MM.1S (cell line): ENCODE measurements around the gene LIPH.
A peak's percentile ranks its signal among the peaks of the same experiment; 100 is the strongest.

Experiments
- DNase-seq: peaks from one replicate; pipeline ENCODE4 v3.0.0-alpha.2; 2015
- H2AFZ ChIP-seq: fragments of 300-600 bp; sonication (generic); 2 replicates; pipeline ENCODE4 v1.6.0; 2016; ENCODE audit warnings: antibody characterized with exemption, low read length
- H3F3A ChIP-seq: fragments of 300-600 bp; sonication (generic); 2 replicates; pipeline ENCODE4 v1.6.1; 2016; ENCODE audit warnings: mild to moderate bottlenecking, antibody characterized with exemption, low read length, moderate library complexity, mixed read lengths; ENCODE audit not compliant: insufficient read depth
- H3K27ac ChIP-seq: fragments of 300-600 bp; sonication (generic); 2 replicates; pipeline ENCODE4 v1.5.1; 2016; ENCODE audit warnings: mild to moderate bottlenecking, low read length
- H3K27me3 ChIP-seq: fragments of 300-600 bp; sonication (generic); replicated peaks from 2 replicates; pipeline ENCODE4 v1.6.0; 2016; ENCODE audit warnings: low read length; ENCODE audit not compliant: insufficient read depth
- H3K36me3 ChIP-seq: fragments of 300-600 bp; sonication (generic); replicated peaks from 2 replicates; pipeline ENCODE4 v1.6.1; 2016; ENCODE audit warnings: mild to moderate bottlenecking, low read length, mixed read lengths; ENCODE audit not compliant: insufficient read depth
- H3K4me1 ChIP-seq: fragments of 300-600 bp; sonication (generic); 2 replicates; pipeline ENCODE4 v1.6.1; 2016; ENCODE audit warnings: low read length, mixed read lengths
- H3K4me2 ChIP-seq: fragments of 300-600 bp; sonication (generic); 2 replicates; pipeline ENCODE4 v1.6.0; 2016; ENCODE audit warnings: low read depth, low read length
- H3K4me3 ChIP-seq: fragments of 300-600 bp; sonication (generic); 2 replicates; pipeline ENCODE4 v1.5.1; 2016; ENCODE audit warnings: low read length, mixed read lengths
- H3K79me2 ChIP-seq: fragments of 300-600 bp; sonication (generic); 2 replicates; pipeline ENCODE4 v1.6.1; 2016; ENCODE audit warnings: mixed run types, low read length, mixed read lengths
- H3K9ac ChIP-seq: fragments of 300-600 bp; sonication (generic); 2 replicates; pipeline ENCODE4 v1.6.1; 2016; ENCODE audit warnings: low read length, mixed read lengths
- H3K9me2 ChIP-seq: fragments of 300-600 bp; sonication (generic); replicated peaks from 2 replicates; pipeline ENCODE4 v1.6.1; 2016; ENCODE audit warnings: mild to moderate bottlenecking, low read length, mixed read lengths; ENCODE audit not compliant: insufficient read depth
- H3K9me3 ChIP-seq: fragments of 300-600 bp; sonication (generic); replicated peaks from 2 replicates; pipeline ENCODE4 v1.6.1; 2016; ENCODE audit warnings: mild to moderate bottlenecking, low read length, mixed read lengths; ENCODE audit not compliant: insufficient read depth
- H4K20me1 ChIP-seq: fragments of 300-600 bp; sonication (generic); 2 replicates; pipeline ENCODE4 v1.6.1; 2016; ENCODE audit warnings: mild to moderate bottlenecking, low read length, moderate library complexity, mixed read lengths; ENCODE audit not compliant: insufficient read depth
- EZH2 ChIP-seq: fragments of 300-600 bp; sonication (generic); optimal IDR thresholded peaks from 2 replicates; pipeline ENCODE3; 2017; ENCODE audit warnings: low read depth, mild to moderate bottlenecking, antibody characterized with exemption, low read length, mixed read lengths
- EZH2phosphoT487 ChIP-seq: fragments of 300-600 bp; sonication (generic); IDR thresholded peaks from 2 replicates; pipeline ENCODE4 v1.6.1; 2018; ENCODE audit warnings: antibody characterized with exemption, low read length
- TF ChIP-seq, protein P1 (sequence below): fragments of 300-600 bp; sonication (generic); IDR thresholded peaks from 2 replicates; pipeline ENCODE4 v1.5.1; 2016; ENCODE audit warnings: antibody characterized with exemption, low read length, mixed read lengths

The LIPH gene

DNA sequence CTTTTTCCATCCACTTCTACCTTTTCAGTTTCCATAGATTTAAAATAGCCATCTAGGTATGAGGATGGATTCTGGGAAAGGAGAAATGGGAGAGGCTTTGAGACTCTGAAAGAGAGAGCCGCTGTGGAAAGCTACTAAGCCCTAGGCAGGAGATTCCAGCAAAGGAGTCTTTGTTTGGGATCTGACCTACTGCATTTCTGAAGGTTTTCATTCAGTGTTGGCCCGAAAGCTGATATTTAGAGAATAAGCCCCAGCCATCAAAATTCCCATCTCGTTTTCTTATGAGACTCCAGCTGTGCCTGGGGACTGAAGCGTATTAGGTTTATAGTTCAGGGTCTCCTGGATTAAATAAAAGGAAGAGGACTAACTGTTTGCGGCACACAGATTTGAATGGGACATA lies 19.5 kb downstream of the LIPH start:
- no peaks in the 10 kb centered on the region for H4K20me1 ChIP-seq
- no peak overlapping the region for H3K9ac ChIP-seq
- H3K36me3 ChIP-seq: no peaks in the 10 kb centered on the region
- H3K4me3 ChIP-seq: no peak overlapping the region
- peaks cover 20% of the 10 kb centered on the region for H3F3A ChIP-seq
- no peak for TF ChIP-seq EZH2phosphoT487
- TF ChIP-seq, protein P1, sequence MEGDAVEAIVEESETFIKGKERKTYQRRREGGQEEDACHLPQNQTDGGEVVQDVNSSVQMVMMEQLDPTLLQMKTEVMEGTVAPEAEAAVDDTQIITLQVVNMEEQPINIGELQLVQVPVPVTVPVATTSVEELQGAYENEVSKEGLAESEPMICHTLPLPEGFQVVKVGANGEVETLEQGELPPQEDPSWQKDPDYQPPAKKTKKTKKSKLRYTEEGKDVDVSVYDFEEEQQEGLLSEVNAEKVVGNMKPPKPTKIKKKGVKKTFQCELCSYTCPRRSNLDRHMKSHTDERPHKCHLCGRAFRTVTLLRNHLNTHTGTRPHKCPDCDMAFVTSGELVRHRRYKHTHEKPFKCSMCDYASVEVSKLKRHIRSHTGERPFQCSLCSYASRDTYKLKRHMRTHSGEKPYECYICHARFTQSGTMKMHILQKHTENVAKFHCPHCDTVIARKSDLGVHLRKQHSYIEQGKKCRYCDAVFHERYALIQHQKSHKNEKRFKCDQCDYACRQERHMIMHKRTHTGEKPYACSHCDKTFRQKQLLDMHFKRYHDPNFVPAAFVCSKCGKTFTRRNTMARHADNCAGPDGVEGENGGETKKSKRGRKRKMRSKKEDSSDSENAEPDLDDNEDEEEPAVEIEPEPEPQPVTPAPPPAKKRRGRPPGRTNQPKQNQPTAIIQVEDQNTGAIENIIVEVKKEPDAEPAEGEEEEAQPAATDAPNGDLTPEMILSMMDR: no peak
- peaks cover 12% of the 10 kb centered on the region for H3K4me1 ChIP-seq
- H3K27me3 ChIP-seq: no peaks in the 10 kb centered on the region
- H3K9me2 ChIP-seq: no peaks in the 10 kb centered on the region
- no peak overlapping the region for H3K4me2 ChIP-seq
- H2AFZ ChIP-seq: no peak overlapping the region
- H3K79me2 ChIP-seq: no peaks in the 10 kb centered on the region
- no peak overlapping the region for H3K27ac ChIP-seq
- H3K9me3 ChIP-seq: no peaks in the 10 kb centered on the region
- no peak for DNase-seq

- TF ChIP-seq EZH2 (no peak), EZH2phosphoT487 (no peak)
- TF ChIP-seq, protein P1: no peak
- no peak overlapping the region for H3K4me3 ChIP-seq
- no peaks in the 10 kb centered on the region for H3K9me2 ChIP-seq
- H3K4me2 ChIP-seq: no peak overlapping the region
- no peaks in the 10 kb centered on the region for H3K79me2 ChIP-seq
- H3F3A ChIP-seq: 0 out of 2 replicates have a peak, but pooled peaks cover under 1% of the 10 kb centered on the region
- no peaks in the 10 kb centered on the region for H3K4me1 ChIP-seq
- H3K27ac ChIP-seq: no peak overlapping the region
- DNase-seq: no peak
- H3K9me3 ChIP-seq: no peaks in the 10 kb centered on the region
- H3K36me3 ChIP-seq: no peaks in the 10 kb centered on the region
- H2AFZ ChIP-seq: no peak overlapping the region
- no peaks in the 10 kb centered on the region for H4K20me1 ChIP-seq
- H3K27me3 ChIP-seq: no peaks in the 10 kb centered on the region
- no peak overlapping the region for H3K9ac ChIP-seq
These were observed 21.5 kb downstream of the LIPH start for GRCh38 chr3:185530856-185531255.

- no peaks in the 10 kb centered on the region for H3K36me3 ChIP-seq
- H3K9me3 ChIP-seq: no peaks in the 10 kb centered on the region
- no peaks in the 10 kb centered on the region for H4K20me1 ChIP-seq
- no peak overlapping the region for H3K4me3 ChIP-seq
- TF ChIP-seq, protein P1: no peak
- TF ChIP-seq EZH2phosphoT487: no peak
- TF ChIP-seq EZH2: no peak
- H3K9ac ChIP-seq: no peak overlapping the region
- H3K4me1 ChIP-seq: no peaks in the 10 kb centered on the region
- no peak overlapping the region for H3K27ac ChIP-seq
- DNase-seq: peak; percentile 39
- no peaks in the 10 kb centered on the region for H3K79me2 ChIP-seq
- no peaks in the 10 kb centered on the region for H3F3A ChIP-seq
- H3K4me2 ChIP-seq: no peak overlapping the region
- no peaks in the 10 kb centered on the region for H3K9me2 ChIP-seq
- no peaks in the 10 kb centered on the region for H3K27me3 ChIP-seq
- no peak overlapping the region for H2AFZ ChIP-seq
These were observed 23.9 kb downstream of the LIPH start for GRCh38 chr3:185528532-185528931.
